HepG2 (cell line): Measurements from ENCODE around the gene EXTL1. TPM values are rescaled to one million over a fixed set of nuclear protein-coding genes. Genes with fewer than 3 reads are reported as not detected.

ENCODE experiments used
- ATAC-seq: fragments of 200-7000 bp; cut with Tn5 transposase; 3 replicates; pipeline ENCODE4 v1.9.1; 2020; ENCODE audit warnings: mild to moderate bottlenecking, moderate library complexity
- BruUV-seq: library from RNA; stranded (reverse); fragments of 400-500 nt; replicated peaks from 2 replicates; lab custom pipeline; 2021; lab: Mats Ljungman, UMichigan
- CTCF ChIA-PET: fragments of 300-600 bp; formaldehyde crosslinking; extraction: SDS; loops from one replicate; lab custom pipeline; 2021; ENCODE audit warnings: low total read pairs, inconsistent platforms, low intra/inter-chr PET ratio; lab: Yijun Ruan, JAX
- POLR2A ChIA-PET: fragments of 350-600 bp; sonication (Branson Sonifier 250); formaldehyde crosslinking; loops from one replicate; lab custom pipeline; 2020; ENCODE audit warnings: antibody characterized with exemption, inconsistent platforms; lab: Yijun Ruan, JAX
- DNase-seq: peaks from one replicate; pipeline ENCODE4 v3.0.0-alpha.2; 2015; ENCODE audit warnings: low spot score
- FAIRE-seq: peaks from 3 replicates; lab custom pipeline; 2011; peaks lifted over from hg19 to GRCh38; lab: Jason Lieb, UNC
- H2AFZ ChIP-seq: one replicate; pipeline ENCODE4 v1.6.1; 2011; ENCODE audit warnings: low read length, inconsistent platforms
- H3K27ac ChIP-seq: fragments of 300-600 bp; 3 replicates; pipeline ENCODE4 v1.8.0; 2011; ENCODE audit warnings: mixed run types, mild to moderate bottlenecking, mixed read lengths, low read length, inconsistent platforms; ENCODE audit not compliant: insufficient read depth; ENCODE audit errors: extremely low read length
- H3K27me3 ChIP-seq, 2 experiments: fragments of 200-600 bp in 1 of 2; 2 replicates in 1 of 2; 3 replicates in 1 of 2; pipeline versions ENCODE4 v1.6.0 to v1.8.0; 2011; ENCODE audit warnings: low read length in 2 of 2, mild to moderate bottlenecking in 2 of 2, moderate library complexity in 2 of 2, inconsistent platforms in 1 of 2; ENCODE audit not compliant: insufficient read depth in 2 of 2, control insufficient read depth in 1 of 2
- H3K36me3 ChIP-seq, 2 experiments: fragments of 200-600 bp in 1 of 2; replicated peaks in 1 of 2; 2 replicates in 1 of 2; 3 replicates in 1 of 2; pipeline versions ENCODE4 v1.5.1 to v1.8.0; 2011; ENCODE audit warnings: low read length in 2 of 2, inconsistent platforms in 1 of 2; ENCODE audit not compliant: insufficient read depth in 2 of 2, control insufficient read depth in 1 of 2
- H3K4me1 ChIP-seq: 2 replicates; pipeline ENCODE4 v1.5.1; 2012; ENCODE audit warnings: low read length, inconsistent platforms; ENCODE audit not compliant: insufficient read depth
- H3K4me2 ChIP-seq: 2 replicates; pipeline ENCODE4 v1.6.0; 2011; ENCODE audit warnings: low read depth, low read length, inconsistent platforms
- H3K4me3 ChIP-seq, 3 experiments: fragments of 200-600 bp in 1 of 3; sonication (generic), shearing (Covaris generic) in 1 of 3; replicated peaks in 1 of 3; 2 replicates each; pipeline ENCODE4 v1.5.1; 2011 to 2016; ENCODE audit warnings: low read length in 3 of 3, inconsistent platforms in 2 of 3, low read depth in 2 of 3, mild to moderate bottlenecking in 2 of 3, control low read depth in 1 of 3, mixed read lengths in 1 of 3; ENCODE audit not compliant: insufficient read depth in 1 of 3
- H3K79me2 ChIP-seq: one replicate; pipeline ENCODE4 v1.6.1; 2011; ENCODE audit warnings: low read length, inconsistent platforms; ENCODE audit not compliant: insufficient read depth
- H3K9ac ChIP-seq: 2 replicates; pipeline ENCODE4 v1.6.0; 2011; ENCODE audit warnings: mild to moderate bottlenecking, low read depth, low read length, inconsistent platforms; ENCODE audit not compliant: insufficient read depth
- H3K9me3 ChIP-seq: 2 replicates; pipeline ENCODE4 v1.5.1; 2012; ENCODE audit warnings: mild to moderate bottlenecking, low read length
- H4K20me1 ChIP-seq: 2 replicates; pipeline ENCODE4 v1.6.0; 2011; ENCODE audit warnings: inconsistent platforms, mild to moderate bottlenecking, low read length, moderate library complexity; ENCODE audit not compliant: insufficient read depth
- CTCF ChIP-seq: sonication (generic); formaldehyde crosslinking; IDR thresholded peaks from 2 replicates; pipeline ENCODE4 v1.5.0; 2020; ENCODE audit warnings: mild to moderate bottlenecking, missing genetic modification reagents, moderate library complexity
- NFIC ChIP-seq: IDR thresholded peaks from 2 replicates; pipeline ENCODE4 v1.6.1; 2012; ENCODE audit warnings: mild to moderate bottlenecking, low read length, inconsistent platforms
- SNAPC2 ChIP-seq: sonication (generic); formaldehyde crosslinking; IDR thresholded peaks from 2 replicates; pipeline ENCODE4 v1.8.1; 2022; ENCODE audit warnings: mild to moderate bottlenecking, missing genetic modification reagents
- STAG1 ChIP-seq: sonication (generic); formaldehyde crosslinking; IDR thresholded peaks from 2 replicates; pipeline ENCODE4 v1.4.0; 2020; ENCODE audit warnings: missing genetic modification reagents
- ZBTB33 ChIP-seq: sonication (generic); formaldehyde crosslinking; IDR thresholded peaks from 2 replicates; pipeline ENCODE4 v1.4.0; 2020; ENCODE audit warnings: missing genetic modification reagents
- ZNF629 ChIP-seq: sonication (generic); formaldehyde crosslinking; conservative IDR thresholded peaks from 2 replicates; pipeline ENCODE4 v1.5.0; 2020; ENCODE audit warnings: missing genetic modification reagents
- WGBS: methylation state at CpG from one replicate; pipeline ENCODE4 v1.1.6; 2017; ENCODE audit warnings: low lambda C conversion rate; 5-methylcytosine and 5-hydroxymethylcytosine counted together
- in situ Hi-C: cut with HindIII; loops from 2 replicates; pipeline ENCODE4 v1.10.0; 2017; ENCODE audit warnings: low pct_unique_long_range_greater_than_20kb; ENCODE audit not compliant: extremely low pct_ligation_motif_present
- intact Hi-C: fragments of 100-400 bp; cut with micrococcal nuclease; formaldehyde crosslinking; loops from one replicate; pipeline ENCODE4 v1.10.0; 2022; ENCODE audit not compliant: unreplicated experiment
- polyA plus RNA-seq, 8 experiments: library from polyadenylated mRNA; depleted of rRNA in 3 of 8; stranded (reverse) in 7 of 8; unstranded in 1 of 8; fragments of >200 nt; fragmentation: Illumina TruSeq in 4 of 8; extraction: Trizol in 4 of 8; gene quantifications; 2 replicates each; pipeline versions ENCODE4 v1.2.1 to v1.2.3, GENCODE V29; 2011 to 2016; ENCODE audit warnings: low read depth in 4 of 8, missing spikeins in 1 of 8, mixed read lengths in 1 of 8; ENCODE audit not compliant: insufficient read depth in 1 of 8
- total RNA-seq, 5 experiments: library from RNA; depleted of rRNA; stranded (reverse); fragments of >200 nt; fragmentation: Illumina TruSeq; extraction: Trizol; gene quantifications; 2 replicates each; pipeline ENCODE4 v1.2.3, GENCODE V29; 2016; ENCODE audit warnings: low read depth in 1 of 5

The EXTL1 gene
- total and polyA plus RNA-seq, 2 of the 13 experiments (the other 11 are each of a cell fraction or from before 2014, with no cell fraction given), result 0.35 to 1.0 TPM

GRCh38 chr1:26029864-26030481, 8.4 kb downstream of the EXTL1 start:
- Histone ChIP-seq H3K9me3 (no peaks in the 10 kb centered on the region), H3K4me1 (peaks cover 63% of the 10 kb centered on the region), H3K36me3 (no peaks in the 10 kb centered on the region), H3K79me2 (no peaks in the 10 kb centered on the region), H2AFZ (no peak overlapping the region), H3K9ac (no peak overlapping the region), H3K4me2 (peak overlapping the region; percentile 73), H3K27me3 (peaks cover 0 to 18% of the 10 kb centered on the region in 2 experiments; a peak in 4 of 5 replicates), H3K27ac (no peak overlapping the region), H3K4me3 (no peak overlapping the region), H4K20me1 (no peaks in the 10 kb centered on the region)
- in situ Hi-C loops, result no loop called here
- intact Hi-C loops, result no loop called here
- ChIA-PET POLR2A (no interaction called here), CTCF (no interaction called here)
- BruUV-seq, result no TSS peak
- TF ChIP-seq STAG1 (CRISPR knock-in tag) (peak; percentile 44), CTCF (peak; percentile 46), SNAPC2 (CRISPR knock-in tag) (no peak), ZNF629 (CRISPR knock-in tag) (peak; percentile 71), NFIC (no peak), ZBTB33 (CRISPR knock-in tag) (peak; percentile 47; the same call in 1 of the 2 replicates)
- no peak for ATAC-seq
- WGBS, result 60% methylated on average over 7 of the region's 7 CpGs
- DNase-seq, result no peak
- no peak for FAIRE-seq
